NCI-H345 (cell line): ENCODE results near the gene PHF10.
"Not testable (repeated sequence)": the region's sequence is repeated elsewhere in the genome, so short reads cannot be mapped to it uniquely, and the experiment has no call there.

ENCODE experiments used
- DNase-seq: peaks from one replicate; lab custom pipeline; 2025; lab: John Stamatoyannopoulos, UW

Gene PHF10

GRCh38 chr6:169724494-169725124, at the start of gene PHF10:
PHF10 (minus strand) TSS chr6:169724500; CDS start chr6:169723931, 569 bp downstream.
- DNase-seq: peak; percentile 81

GRCh38 chr6:169766921-169767736, 42.8 kb upstream of the PHF10 start:
- DNase-seq: no peak

- no peak for DNase-seq
These were observed 41.9 kb upstream of the PHF10 start for GRCh38 chr6:169766232-169766631.

DNA sequence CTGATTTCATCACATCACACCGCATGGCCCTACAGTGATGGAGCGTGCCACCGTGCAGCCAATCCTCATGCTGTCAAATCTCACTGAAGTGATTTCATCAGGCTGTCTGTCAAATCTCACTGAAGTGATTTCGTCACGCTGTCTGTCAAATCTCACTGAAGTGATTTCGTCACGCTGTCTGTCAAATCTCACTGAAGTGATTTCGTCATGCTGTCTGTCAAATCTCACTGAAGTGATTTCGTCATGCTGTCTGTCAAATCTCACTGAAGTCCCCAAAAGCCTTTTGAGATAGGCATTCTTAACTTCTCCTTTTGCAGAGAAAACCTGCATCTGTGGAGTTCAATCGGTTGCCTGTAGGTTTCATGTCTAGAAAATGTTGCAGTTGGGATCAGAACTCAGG, 41.5 kb upstream of the PHF10 start:
- DNase-seq: not testable (repeated sequence)

DNA sequence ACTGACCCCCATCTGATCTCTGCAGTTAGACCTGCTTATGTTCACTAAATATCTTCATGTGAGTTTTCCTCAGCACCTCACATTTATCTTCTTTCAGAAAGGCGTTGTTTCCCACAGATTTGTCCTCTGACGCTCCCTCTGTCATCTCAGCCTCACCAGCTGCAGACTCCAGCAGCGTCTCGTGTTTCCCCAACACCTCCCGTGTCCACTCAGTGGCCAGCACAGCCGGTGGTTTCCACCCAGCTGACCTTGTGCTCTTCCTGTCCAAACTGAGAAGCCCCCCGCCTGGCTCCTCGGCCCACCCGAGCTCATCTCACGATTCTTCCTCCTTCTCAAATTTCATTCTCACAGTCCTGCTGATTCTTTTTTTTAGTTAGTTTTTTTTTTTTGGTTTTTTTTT, 39.6 kb upstream of the PHF10 start:
- DNase-seq: no peak

DNA sequence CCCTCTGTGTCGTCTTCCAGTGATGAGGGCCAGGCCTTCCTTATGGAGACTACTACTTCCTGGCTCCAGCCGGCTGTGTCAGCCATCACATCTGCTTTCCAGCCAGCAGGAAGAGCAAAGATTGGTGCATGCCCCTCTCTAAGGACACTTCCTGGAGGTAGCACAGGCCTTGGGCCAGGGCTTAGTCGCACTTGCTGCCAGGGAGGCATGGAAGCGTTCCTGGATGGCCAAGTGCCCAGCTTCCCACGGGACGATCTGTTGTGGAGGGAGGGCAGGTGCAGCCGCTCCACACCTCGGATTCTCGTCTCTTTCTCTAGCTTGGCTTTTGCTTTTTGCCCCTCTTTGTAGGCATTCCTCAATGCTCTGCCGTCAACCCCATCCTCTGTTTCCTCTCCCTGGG, 39.0 kb upstream of the PHF10 start:
- no peak for DNase-seq

DNA sequence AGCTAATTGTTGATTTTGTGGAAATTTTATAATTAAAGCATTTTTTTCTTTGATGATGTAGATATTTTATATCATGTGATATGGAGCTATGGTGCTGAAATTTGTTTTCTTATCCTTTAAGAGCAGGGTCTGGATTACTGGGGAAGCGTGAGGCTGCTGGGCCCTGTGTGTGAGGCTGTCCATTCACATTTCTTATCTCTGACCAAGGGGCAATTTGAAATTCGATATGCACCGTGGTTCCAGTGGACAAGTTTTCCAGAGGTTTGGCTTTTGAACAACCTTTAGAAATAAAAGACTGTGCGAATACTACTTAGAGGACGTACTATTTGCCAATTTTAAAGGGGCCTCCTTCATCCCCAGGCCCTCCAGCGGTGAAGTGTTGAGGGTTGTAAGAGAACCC, 30.9 kb upstream of the PHF10 start:
- no peak for DNase-seq

- DNase-seq: no peak
These were observed 27.8 kb upstream of the PHF10 start for GRCh38 chr6:169752074-169752623.

GRCh38 chr6:169751242-169752073, 27.2 kb upstream of the PHF10 start, which contains the start of the genes DYNLT2 and ERMARD:
DYNLT2 (minus strand) TSS chr6:169751572; CDS start chr6:169751458, 114 bp downstream.
ERMARD (plus strand) TSS chr6:169751622; CDS start chr6:169751658, 36 bp downstream.
- DNase-seq: peak; percentile 95

- DNase-seq: no peak
These were observed 22.3 kb upstream of the PHF10 start for GRCh38 chr6:169746556-169746955.

DNA sequence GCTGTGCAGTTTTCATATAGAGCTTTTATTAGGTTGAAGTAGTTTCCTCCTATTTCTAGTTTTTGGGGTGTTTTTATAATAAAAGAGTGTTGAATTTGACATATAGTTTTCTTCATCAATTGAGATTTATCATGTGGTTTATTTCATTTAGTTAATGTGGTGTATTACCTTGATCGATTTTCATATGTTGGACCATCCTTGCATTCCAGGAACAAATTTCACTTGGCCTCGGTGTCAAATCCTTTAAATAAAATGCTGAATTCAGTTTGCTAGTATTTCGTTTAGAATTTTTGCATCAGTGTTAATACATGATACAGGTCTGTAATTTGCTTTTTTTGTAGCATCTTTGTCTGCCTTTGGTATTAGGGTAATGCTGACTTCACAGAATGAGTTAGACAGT, 21.1 kb upstream of the PHF10 start:
- DNase-seq: no peak

- DNase-seq: no peak
These were observed 17.0 kb upstream of the PHF10 start for GRCh38 chr6:169741344-169741743.

DNA sequence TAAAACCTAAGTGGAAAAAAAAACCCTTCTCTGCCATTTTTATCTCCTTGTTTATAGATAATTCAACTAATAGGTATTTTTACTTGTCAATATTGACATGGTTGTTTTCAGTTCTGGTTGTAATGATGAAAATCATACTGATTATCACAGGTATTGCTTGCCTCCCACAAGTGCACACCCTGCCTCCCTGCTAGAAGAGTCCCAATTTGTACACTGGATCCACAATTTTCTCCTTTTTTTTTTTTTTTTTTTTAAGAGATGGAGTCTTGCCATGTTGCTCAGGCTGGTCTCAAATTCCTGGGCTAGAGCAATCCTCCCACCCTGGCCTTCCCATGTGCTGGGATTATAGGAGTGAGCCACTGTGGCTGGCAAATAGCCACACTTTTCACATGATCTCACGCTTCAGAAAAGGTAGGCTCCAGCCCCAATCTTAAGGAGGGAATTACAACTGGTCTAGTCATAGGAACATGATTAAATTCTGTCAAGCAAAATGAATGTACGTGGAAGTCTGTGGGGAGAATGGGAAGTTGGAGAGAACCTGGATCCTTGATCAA, 14.8 kb upstream of the PHF10 start:
- DNase-seq: no peak

DNA sequence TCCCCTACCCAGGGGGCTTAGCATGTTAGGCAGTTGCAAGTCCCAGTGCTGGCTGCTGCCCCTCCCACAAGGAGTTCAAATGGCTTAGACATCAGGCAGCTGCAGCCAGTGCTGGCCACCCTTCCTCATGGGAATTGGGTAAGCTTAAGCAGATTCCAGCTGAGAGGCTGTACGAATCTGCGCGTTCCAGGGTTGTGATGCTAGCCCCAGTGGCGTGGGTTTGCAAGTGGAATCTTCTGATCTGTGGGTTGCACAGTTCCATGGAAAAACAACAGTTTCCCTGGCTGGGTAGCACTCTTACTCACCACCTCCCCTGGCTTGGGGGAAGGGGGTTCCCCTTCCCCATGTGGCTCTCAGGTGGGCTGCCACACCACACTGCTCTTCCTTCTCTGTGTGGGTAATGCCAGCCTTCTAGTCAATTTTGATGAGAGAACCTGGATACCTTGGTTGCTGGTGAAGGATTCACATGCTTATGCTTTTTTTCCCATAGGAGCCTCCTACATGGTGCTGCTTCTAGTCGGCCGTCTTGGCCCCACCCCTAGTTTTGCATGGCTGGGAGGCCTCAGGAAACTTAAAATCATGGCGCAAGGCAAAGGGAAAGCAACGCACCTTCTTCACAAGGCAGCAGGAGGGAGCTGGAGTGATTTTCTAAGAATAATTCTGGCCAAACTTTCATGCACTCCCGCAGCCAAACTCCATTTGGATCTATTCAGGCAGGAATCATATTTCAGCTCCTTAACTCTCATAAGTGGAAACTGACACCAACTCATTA, 14.1 kb upstream of the PHF10 start:
- peak; percentile 57 for DNase-seq

GRCh38 chr6:169729961-169730360, 5.7 kb upstream of the PHF10 start:
- DNase-seq: no peak

DNA sequence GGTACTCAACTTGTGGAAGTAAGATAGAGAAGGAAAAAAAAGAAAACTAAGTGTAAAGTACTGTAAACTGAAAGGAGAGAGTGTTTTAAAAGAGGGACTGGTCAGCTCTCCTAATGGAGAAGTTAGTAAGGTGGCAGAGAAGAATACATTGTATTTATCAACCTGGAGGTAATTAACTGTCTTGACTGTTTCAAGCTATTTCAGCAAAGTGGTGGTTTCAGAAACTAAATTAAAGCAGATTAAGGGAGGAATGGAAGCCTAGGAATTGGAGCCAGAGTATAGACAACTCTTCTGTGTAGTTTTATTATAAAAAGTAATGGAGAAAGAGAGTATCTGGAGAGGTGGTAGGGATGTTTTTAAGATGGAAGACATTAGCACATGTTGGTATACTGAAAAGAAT, 2.7 kb upstream of the PHF10 start:
- no peak for DNase-seq

DNA sequence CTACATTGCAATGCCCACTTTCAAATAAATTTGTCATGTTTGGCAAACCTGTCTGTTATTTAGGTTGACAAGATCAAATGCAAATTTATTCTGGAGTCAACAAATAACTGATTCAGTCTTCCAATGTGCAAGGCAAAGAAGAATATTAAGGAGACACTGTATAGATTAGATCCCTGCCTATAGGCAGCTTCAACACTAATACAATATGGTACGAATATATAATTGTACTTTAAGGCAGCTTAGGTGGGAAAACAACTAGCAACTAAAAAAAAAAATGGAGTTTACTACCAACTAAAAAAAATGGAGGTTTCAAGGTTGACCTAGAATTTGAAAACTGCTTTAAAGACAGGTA, 1.7 kb upstream of the PHF10 start:
- no peak for DNase-seq

DNA sequence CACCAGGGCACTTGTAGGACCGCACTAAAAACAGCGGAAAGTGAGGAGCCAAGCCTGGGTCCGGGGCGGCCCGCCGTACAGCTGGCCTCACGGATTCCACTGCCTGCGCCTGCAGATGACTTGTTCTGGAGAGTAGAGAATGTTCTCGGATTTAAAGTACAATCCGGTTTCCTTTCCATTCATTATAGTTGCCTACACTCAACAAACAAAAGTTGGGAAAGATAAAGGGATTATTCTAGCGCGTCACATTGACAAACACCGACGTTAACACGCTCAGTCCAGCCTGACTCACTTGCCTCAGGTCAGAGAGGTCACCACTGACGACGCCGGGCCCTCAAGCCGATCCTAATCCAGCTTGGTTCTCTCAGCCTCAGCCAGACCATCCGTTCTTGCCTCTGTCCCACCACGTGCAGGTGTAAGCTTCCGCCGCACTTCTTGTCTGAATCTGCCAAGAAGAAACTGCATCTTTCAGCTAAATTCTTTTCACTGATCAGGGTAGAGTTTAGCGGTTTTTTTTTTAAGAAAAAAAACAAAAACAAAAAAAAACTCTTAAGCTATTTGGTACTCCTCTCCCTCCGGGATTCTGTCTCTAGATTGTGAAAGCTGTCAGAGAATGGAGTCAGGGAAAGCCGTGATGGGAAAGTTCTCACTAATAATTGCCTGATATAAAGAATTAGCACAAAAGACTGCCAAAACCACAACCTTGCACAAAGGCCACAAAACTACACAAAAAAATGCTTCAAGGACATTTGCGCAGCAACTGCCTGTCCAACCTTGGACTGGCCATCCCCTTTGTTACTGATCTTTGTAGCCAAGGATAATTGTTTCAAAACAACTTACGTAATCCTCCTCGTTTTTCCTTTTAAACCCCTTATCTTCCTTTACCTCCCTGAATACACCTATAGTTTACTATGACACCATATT, 1.1 kb upstream of the PHF10 start:
- DNase-seq: peak; percentile 31

GRCh38 chr6:169723991-169724493, 258 bp downstream of the PHF10 start:
- peak; percentile 57 for DNase-seq
